ES-I3 (cell line): Measurements from ENCODE around the gene RMND1.
"Not testable (repeated sequence)": the region's sequence is repeated elsewhere in the genome, so short reads cannot be mapped to it uniquely, and the experiment has no call there.

Experiments used
- H3K36me3 ChIP-seq: 2 replicates; pipeline ENCODE4 v1.6.1; 2013; ENCODE audit warnings: mild to moderate bottlenecking, low read length, control low read depth, moderate library complexity; ENCODE audit not compliant: insufficient read depth
- H3K4me1 ChIP-seq: 2 replicates; pipeline ENCODE4 v1.6.1; 2013; ENCODE audit warnings: mild to moderate bottlenecking, control low read depth, low read length; ENCODE audit not compliant: insufficient read depth
- H3K9ac ChIP-seq: 2 replicates; pipeline ENCODE4 v1.6.1; 2013; ENCODE audit warnings: low read depth, mild to moderate bottlenecking, low read length, moderate library complexity
- H3K9me3 ChIP-seq: 2 replicates; pipeline ENCODE4 v1.6.1; 2013; ENCODE audit warnings: mild to moderate bottlenecking, low read length, moderate library complexity; ENCODE audit not compliant: control insufficient read depth, insufficient read depth

The RMND1 gene

DNA sequence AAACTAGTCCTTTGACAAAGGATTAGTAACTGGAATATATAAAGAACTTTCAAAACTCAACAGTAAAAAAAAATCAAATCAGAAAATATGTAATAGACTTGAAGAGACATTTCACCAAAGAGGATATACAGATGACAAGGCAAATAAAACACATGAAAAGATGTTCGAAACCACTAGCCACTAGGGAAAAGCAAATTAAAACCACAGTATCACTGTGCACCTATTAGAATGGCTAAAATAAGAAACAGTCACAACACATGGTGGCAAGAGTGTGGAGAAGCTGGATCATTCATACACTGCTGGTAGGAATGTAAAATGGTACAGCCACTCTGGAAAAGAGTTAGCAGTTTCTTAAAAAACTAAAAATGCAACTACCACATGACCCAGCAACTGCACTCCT is 75.5 kb downstream of the RMND1 start:
- Histone ChIP-seq H3K4me1 (peaks cover 25% of the 10 kb centered on the region), H3K36me3 (0 out of 2 replicates have a peak, but pooled peaks cover 5% of the 10 kb centered on the region), H3K9me3 (no peaks in the 10 kb centered on the region), H3K9ac (no peak overlapping the region)

- Histone ChIP-seq H3K4me1 (peaks cover 25% of the 10 kb centered on the region), H3K9me3 (no peaks in the 10 kb centered on the region), H3K9ac (no peak overlapping the region), H3K36me3 (peaks cover 7% of the 10 kb centered on the region; the same call in 1 of the 2 replicates)
Observed at GRCh38 chr6:151375833-151376232, 76.1 kb downstream of the RMND1 start.

DNA sequence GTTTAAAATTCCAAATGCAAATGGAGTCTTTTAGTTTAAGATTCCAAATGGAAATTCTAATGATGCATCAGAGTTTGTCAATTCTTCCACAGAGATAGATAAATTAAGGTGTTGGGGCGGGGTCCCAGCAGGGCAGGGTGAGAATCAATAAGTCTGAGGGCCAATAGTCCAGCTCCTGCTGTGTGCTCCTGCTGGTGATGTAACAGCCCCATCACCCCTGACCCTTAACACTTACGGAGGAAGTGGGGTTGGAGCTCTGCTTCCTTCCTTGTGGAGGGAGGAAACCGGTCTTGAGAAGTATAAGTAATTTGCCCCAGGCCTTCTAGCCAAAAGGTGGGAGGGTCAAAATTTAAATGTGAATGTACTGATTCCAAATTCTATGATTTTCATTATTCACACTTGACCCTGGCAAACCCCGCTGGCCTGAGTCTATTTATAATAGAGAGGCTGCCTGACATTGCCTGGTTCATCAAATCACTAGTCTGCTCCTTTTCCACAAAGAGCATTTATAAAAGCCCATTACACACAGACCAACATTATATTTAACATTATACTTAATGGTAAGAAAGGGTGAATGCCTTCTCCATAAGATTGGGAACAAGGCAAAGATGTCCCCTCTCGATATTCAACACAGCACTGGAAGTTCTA is 77.8 kb downstream of the RMND1 start:
- peaks cover 10% of the 10 kb centered on the region for H3K36me3 ChIP-seq
- H3K9ac ChIP-seq: peak overlapping the region; percentile 16; the same call in 1 of the 2 replicates

DNA sequence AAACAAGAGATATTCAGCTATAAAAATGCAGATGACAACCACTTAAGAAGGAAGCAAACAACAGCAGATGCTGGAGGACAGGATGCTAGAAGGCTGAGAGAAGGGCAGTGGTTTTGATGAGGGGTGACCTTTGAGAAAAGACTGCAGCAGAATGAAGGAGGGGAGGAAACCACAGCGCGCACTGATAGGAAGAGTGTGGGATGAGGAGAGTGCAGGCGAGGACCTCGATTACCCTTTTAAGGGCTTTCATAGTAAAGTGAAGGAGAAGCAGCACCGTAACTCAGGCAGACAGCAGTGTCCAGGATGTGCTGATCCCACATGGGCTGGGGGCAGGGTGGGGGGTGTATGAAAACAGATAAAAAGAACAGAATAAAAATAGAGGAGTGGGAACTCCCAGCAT is 79.8 kb downstream of the RMND1 start:
- peaks cover 10% of the 10 kb centered on the region for H3K36me3 ChIP-seq
- H3K9me3 ChIP-seq: no peaks in the 10 kb centered on the region
- no peak overlapping the region for H3K9ac ChIP-seq
- peaks cover 18% of the 10 kb centered on the region for H3K4me1 ChIP-seq

More for the DNA sequence above, 77.8 kb downstream of the RMND1 start:
- Histone ChIP-seq H3K4me1 (peaks cover 18% of the 10 kb centered on the region), H3K9me3 (no peaks in the 10 kb centered on the region)

DNA sequence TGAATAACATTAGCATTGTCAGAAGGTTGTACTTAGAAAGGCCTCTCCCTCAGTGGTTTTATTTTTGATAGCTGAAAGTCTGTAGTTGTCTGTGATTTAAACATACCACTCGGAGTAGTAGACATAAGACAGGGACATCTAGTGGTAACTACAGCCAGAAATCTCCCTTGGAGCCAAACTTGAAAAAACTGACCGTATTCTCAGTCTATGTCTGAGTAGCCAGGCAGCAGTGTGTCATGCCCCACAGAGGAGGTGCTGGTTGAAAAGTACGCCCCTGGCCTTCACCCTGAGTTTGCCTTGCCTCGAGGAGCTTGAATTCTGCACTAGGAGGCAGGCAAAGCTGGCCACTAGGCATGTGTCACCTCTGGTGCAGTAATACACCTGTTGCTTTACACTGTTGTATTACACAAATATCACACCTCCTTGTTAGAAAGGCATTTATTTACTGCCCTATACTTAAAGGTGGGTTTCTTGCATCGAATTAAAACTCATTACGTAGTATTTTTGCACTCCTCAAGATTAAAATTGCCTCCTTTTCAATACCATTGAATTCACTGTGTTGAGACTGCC is 81.3 kb downstream of the RMND1 start:
- Histone ChIP-seq H3K9me3 (no peaks in the 10 kb centered on the region), H3K4me1 (peaks cover 18% of the 10 kb centered on the region), H3K36me3 (peaks cover 13% of the 10 kb centered on the region), H3K9ac (no peak overlapping the region)

DNA sequence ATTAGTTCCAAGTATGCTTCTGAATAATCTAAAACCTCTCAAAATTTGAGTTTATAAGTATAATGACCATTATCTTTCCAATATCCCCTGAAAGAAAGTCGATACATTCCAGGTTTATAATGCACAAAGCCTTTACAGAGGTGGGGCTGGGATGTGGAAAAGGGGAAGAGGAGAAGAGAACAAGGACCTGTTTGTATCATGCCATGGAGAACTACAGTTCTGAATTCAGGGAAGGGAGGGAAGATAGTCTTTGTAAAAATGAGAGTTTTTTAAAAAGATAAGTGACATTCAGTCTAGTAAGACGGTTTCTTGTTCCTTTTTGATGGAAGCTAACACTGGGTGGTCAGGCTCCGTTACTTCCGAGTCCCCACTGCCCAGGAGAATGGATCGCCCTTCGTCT is 86.7 kb downstream of the RMND1 start:
- H3K4me1 ChIP-seq: no peaks in the 10 kb centered on the region
- peaks cover 5% of the 10 kb centered on the region; the same call in 1 of the 2 replicates for H3K36me3 ChIP-seq
- no peaks in the 10 kb centered on the region for H3K9me3 ChIP-seq
- H3K9ac ChIP-seq: no peak overlapping the region

- Histone ChIP-seq H3K9me3 (no peaks in the 10 kb centered on the region), H3K9ac (no peak overlapping the region), H3K36me3 (peaks cover 3% of the 10 kb centered on the region; the same call in 1 of the 2 replicates), H3K4me1 (no peaks in the 10 kb centered on the region)
Observed at GRCh38 chr6:151359486-151359885, 92.4 kb downstream of the RMND1 start.

DNA sequence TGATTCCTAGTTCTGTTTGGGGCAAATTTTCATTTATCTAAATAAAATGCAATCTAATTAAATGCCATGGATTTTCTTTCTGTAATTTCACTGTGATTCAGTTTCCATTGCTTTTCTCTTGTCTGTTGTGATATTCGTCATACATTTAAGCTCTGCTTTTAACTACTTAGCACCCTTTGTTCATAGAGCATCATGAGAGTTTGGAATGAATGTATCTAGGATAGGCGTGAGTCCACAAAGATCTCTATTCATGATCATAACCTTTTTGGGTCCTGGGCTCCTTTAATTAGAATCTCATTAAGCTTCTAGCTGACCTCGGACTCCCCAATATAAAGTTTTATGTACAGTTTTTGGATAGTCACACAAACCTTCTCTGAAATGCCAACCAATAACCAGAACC is 93.5 kb downstream of the RMND1 start:
- Histone ChIP-seq H3K9me3 (no peaks in the 10 kb centered on the region), H3K9ac (no peak overlapping the region), H3K36me3 (peaks cover 3% of the 10 kb centered on the region; the same call in 1 of the 2 replicates), H3K4me1 (no peaks in the 10 kb centered on the region)

DNA sequence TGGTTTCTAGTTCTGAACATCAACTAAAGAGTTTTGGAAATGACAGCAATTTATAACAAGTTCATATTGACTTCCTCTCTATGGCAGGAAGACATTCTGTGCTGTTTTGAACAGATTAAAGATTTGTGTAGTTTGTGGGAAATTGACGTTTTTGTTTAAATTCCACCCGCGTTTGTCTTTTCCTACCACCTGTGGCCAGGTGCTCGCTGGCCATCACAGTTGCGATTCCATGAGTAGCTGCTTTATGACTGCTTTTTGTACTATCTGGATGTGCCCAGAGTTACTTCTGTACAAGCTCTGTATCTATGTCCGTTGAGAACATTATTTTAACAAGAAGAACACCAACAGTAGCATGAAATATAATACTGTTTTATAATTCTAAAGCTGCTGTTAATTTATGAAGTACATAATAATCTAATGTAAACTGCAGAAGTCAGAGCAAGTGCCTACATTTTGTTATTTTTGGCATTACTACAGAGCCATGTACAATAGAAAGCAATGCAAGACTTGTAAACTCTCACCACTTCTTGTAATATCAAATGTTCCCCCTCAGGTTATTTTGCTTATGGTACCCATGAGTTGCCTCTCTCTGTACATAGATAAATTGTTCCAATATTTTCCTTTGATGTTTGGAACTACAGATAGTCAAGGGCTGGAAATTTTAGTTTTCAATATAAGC is 94.0 kb downstream of the RMND1 start:
- H3K9ac ChIP-seq: no peak overlapping the region
- H3K36me3 ChIP-seq: peaks cover 3% of the 10 kb centered on the region; the same call in 1 of the 2 replicates
- no peaks in the 10 kb centered on the region for H3K4me1 ChIP-seq
- H3K9me3 ChIP-seq: no peaks in the 10 kb centered on the region

DNA sequence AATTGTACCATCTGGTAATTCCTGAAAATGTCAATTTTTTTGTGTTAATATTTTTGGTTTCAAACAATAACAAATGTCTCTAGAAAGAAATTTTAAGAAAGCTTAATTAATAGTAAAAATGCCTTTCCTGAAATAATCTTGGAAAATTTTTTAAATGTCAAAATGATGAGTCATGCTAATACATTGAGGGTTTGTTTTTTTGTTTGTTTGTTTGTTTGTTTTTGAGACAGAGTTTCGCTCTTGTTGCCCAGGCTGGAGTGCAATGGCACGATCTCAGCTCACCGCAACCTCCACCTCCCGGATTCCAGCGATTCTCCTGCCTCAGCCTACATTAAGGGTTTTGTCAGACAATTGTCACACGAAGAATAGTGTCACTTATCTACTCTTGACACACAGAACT is 94.9 kb downstream of the RMND1 start:
- not testable (repeated sequence) for H3K9me3 ChIP-seq, H3K9ac ChIP-seq, H3K4me1 ChIP-seq, H3K36me3 ChIP-seq
